Peyer's patch (tissue), 4 donors: ENCODE data around the gene AGFG2.

Source experiments
- POLR2A ChIP-seq, 2 donors: fragments of 450-650 bp; IDR thresholded peaks; one replicate each; pipeline ENCODE4 v1.5.1; 2017; ENCODE audit warnings: antibody characterized with exemption in 2 of 2, mild to moderate bottlenecking in 2 of 2, moderate library complexity in 2 of 2
- TF ChIP-seq, protein P1 (sequence below), 6 experiments: fragments of 450-650 bp in 4 of 6; fragments of 200-600 bp in 2 of 6; sonication (generic) in 1 of 6; IDR thresholded peaks; one replicate each; pipeline ENCODE4 v1.5.1; 2017 to 2019; ENCODE audit warnings: antibody characterized with exemption in 6 of 6, mild to moderate bottlenecking in 3 of 6, moderate library complexity in 1 of 6

DNA sequence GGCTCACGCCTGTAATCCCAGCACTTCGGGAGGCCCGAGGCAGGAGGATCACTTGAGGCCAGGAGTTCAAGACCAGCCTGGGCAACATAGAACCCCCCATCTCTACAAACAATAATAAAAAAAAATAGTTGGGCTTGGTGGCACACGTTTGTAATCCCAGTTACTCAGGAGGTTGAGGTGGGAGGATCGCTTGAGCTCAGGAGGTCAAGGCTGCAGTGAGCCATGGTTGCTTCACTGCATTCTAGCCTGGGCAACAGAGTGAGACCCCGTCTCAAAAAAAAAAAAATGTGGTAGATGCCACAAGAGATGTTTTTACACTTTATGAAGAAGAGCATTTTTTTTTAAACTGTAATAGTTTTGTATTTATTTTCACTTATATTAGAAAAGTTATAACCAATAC is 42.5 kb upstream of the AGFG2 start:
- TF ChIP-seq, protein P1, sequence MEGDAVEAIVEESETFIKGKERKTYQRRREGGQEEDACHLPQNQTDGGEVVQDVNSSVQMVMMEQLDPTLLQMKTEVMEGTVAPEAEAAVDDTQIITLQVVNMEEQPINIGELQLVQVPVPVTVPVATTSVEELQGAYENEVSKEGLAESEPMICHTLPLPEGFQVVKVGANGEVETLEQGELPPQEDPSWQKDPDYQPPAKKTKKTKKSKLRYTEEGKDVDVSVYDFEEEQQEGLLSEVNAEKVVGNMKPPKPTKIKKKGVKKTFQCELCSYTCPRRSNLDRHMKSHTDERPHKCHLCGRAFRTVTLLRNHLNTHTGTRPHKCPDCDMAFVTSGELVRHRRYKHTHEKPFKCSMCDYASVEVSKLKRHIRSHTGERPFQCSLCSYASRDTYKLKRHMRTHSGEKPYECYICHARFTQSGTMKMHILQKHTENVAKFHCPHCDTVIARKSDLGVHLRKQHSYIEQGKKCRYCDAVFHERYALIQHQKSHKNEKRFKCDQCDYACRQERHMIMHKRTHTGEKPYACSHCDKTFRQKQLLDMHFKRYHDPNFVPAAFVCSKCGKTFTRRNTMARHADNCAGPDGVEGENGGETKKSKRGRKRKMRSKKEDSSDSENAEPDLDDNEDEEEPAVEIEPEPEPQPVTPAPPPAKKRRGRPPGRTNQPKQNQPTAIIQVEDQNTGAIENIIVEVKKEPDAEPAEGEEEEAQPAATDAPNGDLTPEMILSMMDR (IDR thresholded peaks at IDR 0.05): no peak
- TF ChIP-seq POLR2A (IDR thresholded peaks at IDR 0.05): no peak
